Measurements from ENCODE around the gene ZNF101.

The ZNF101 gene

DNA sequence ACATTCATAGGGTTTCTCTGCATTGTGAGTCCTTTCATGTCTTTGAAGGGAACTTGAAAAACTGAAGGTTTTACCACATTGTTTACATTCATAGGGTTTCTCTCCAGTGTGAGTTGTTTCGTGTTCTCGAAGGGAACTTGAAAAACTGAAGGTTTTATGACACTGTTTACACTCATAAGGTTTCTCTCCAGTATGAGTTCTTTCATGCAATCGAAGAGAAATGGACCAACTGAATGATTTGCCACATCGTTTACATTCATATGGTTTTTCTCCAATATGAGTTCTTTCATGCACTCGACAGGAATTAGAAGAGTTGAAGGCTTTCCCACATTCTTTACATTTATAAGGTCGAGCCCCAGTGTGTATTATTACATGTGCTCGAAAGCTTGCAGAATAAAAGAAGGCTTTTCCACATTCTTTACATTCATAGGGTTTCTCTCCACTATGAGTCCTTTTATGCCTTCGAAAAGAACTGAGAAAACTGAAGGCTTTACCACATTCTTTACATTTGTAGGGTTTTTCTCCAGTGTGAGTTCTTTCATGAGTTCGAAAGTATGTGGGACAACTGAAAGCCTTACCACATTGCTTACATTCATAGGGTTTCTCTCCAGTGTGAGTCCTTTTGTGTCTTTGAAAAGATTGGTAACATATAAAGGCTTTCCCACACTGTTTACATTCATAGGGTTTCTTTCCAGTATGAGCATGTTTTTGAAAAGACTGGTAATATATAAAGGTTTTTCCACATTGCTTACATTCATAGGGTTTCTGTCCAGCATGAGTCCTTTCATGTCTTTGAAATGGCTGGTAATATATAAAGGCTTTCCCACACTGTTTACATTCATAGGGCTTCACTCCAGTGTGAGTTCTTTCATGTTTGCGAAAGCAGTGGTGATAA, 43.5 kb downstream of the ZNF101 start:
- no peak for DNase-seq

- DNase-seq: no peak
Observed at GRCh38 chr19:19719798-19720197, 51.2 kb downstream of the ZNF101 start.

DNA sequence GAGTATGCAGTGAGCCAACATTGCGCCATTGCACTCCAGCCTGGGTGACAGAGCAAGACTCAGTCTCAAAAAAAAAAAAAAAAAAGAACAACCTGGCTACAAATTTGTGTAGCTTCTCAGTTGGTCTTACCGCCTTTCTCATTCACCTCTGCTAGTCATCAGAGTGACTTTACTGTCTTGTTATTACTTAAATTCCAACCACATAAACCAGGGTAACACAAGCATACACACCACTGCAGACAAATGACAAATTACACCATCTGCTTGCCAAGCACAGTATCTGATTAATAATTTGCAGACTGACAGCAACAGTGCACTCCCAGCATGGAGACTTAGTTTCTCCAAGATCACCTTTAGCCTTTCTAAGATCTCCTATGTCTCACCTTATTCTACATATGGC, 53.3 kb downstream of the ZNF101 start:
- DNase-seq: no peak

GRCh38 chr19:19732579-19733501, 64.2 kb downstream of the ZNF101 start, which contains the start of gene ZNF14:
TSS of gene ZNF14 (minus strand) at chr19:19733112. CDS start at chr19:19732958, 154 bp downstream.
- DNase-seq: peak; percentile 93

Measured in stimulated activated CD4-positive, alpha-beta T cell treated with anti-CD3 and anti-CD28 coated beads, Interleukin-2, amount 100 ng/mL, for 24 hours (primary cell).